Stimulated activated CD4-positive, alpha-beta T cell treated with anti-CD3 and anti-CD28 coated beads, Interleukin-2, amount 100 ng/mL, for 48 hours (primary cell): ENCODE data around the gene PCGF5.
"Not testable (repeated sequence)": the region's sequence is repeated elsewhere in the genome, so short reads cannot be mapped to it uniquely, and the experiment has no call there.

Source experiments
- DNase-seq, 2 donors: peaks; one replicate each; pipeline ENCODE4 v3.0.0-alpha.2; 2020

PCGF5 gene

GRCh38 chr10:91287912-91288311 is 67.4 kb downstream of the PCGF5 start:
- no peak for DNase-seq

GRCh38 chr10:91289305-91289704 is 68.8 kb downstream of the PCGF5 start:
- DNase-seq = no peak

- DNase-seq = no peak
Observed at GRCh38 chr10:91290607-91291006, 70.1 kb downstream of the PCGF5 start.

GRCh38 chr10:91294134-91294906 is 73.9 kb downstream of the PCGF5 start:
- no peak for DNase-seq

GRCh38 chr10:91295346-91295745 is 74.9 kb downstream of the PCGF5 start:
- no peak for DNase-seq

- no peak for DNase-seq
Observed at GRCh38 chr10:91296471-91296870, 76.0 kb downstream of the PCGF5 start.

GRCh38 chr10:91298224-91298871 is 77.9 kb downstream of the PCGF5 start:
- peak; percentile 78 to 81 for DNase-seq

GRCh38 chr10:91299999-91300575 is 79.6 kb downstream of the PCGF5 start:
- no peak for DNase-seq

- DNase-seq = not testable (repeated sequence)
Observed at GRCh38 chr10:91302946-91303345, 82.5 kb downstream of the PCGF5 start.

GRCh38 chr10:91305979-91306378 is 85.5 kb downstream of the PCGF5 start:
- DNase-seq = not testable (repeated sequence)

- no peak for DNase-seq
Observed at GRCh38 chr10:91307489-91307888, 87.0 kb downstream of the PCGF5 start.

- DNase-seq = no peak
Observed at GRCh38 chr10:91309711-91310110, 89.2 kb downstream of the PCGF5 start.

GRCh38 chr10:91311601-91312381 is 91.3 kb downstream of the PCGF5 start:
- DNase-seq = no peak

GRCh38 chr10:91312382-91312733 is 91.9 kb downstream of the PCGF5 start:
- no peak for DNase-seq

GRCh38 chr10:91313796-91314485 is 93.5 kb downstream of the PCGF5 start:
- no peak for DNase-seq

- no peak for DNase-seq
Observed at GRCh38 chr10:91316486-91316885, 96.0 kb downstream of the PCGF5 start.

- DNase-seq = no peak
Observed at GRCh38 chr10:91317541-91317940, 97.1 kb downstream of the PCGF5 start.

GRCh38 chr10:91319336-91319735 is 98.9 kb downstream of the PCGF5 start:
- no peak for DNase-seq

GRCh38 chr10:91323293-91323905 is 102.9 kb downstream of the PCGF5 start:
- DNase-seq = not testable (repeated sequence)

GRCh38 chr10:91328320-91328984 is 108.0 kb downstream of the PCGF5 start:
- no peak for DNase-seq
